H1 (cell line): ENCODE measurements around the gene AP1M2. TPM values are rescaled to one million over a fixed set of nuclear protein-coding genes. Genes with fewer than 3 reads are reported as not detected.

Source experiments
- polyA plus RNA-seq, 7 experiments: library from polyadenylated mRNA; depleted of rRNA in 3 of 7; stranded (reverse) in 5 of 7; unstranded in 2 of 7; fragments of >200 nt in 5 of 7; fragments of 200-250 nt in 2 of 7; gene quantifications; 1 replicate in 5 of 7; 2 replicates in 1 of 7; 4 replicates in 1 of 7; pipeline versions ENCODE4 v1.2.1 to v1.2.3, GENCODE V29; 2011 to 2013; ENCODE audit warnings: missing spikeins in 2 of 7, mixed read lengths in 2 of 7
- total RNA-seq: library from RNA; stranded (reverse); fragmentation: NEBNext Ultra II Directional; extraction: Animal tissue kit (Norgen Biotek cat#: 25700); gene quantifications from 2 replicates; pipeline ENCODE4 v1.2.1, GENCODE V29; 2021
- TF ChIP-seq, protein P1 (sequence below), 3 experiments: IDR thresholded peaks; 1 replicate in 2 of 3; 2 replicates in 1 of 3; pipeline versions ENCODE4 v1.5.1 to v1.6.1; 2011; ENCODE audit warnings: low read length in 3 of 3, mild to moderate bottlenecking in 3 of 3, inconsistent platforms in 2 of 3, low read depth in 1 of 3, moderate library complexity in 1 of 3; ENCODE audit not compliant: insufficient read depth in 1 of 3; ENCODE audit errors: control extremely low read depth in 1 of 3
- TF ChIP-seq, protein P2 (sequence below): IDR thresholded peaks from 2 replicates; pipeline ENCODE4 v1.6.1; 2011; ENCODE audit warnings: low read length, improper control_type of control experiment

The AP1M2 gene
- total and polyA plus RNA-seq, 2 of the 8 experiments (the other 6 are each of a cell fraction or from before 2014, with no cell fraction given) = 140 to 161 TPM

DNA sequence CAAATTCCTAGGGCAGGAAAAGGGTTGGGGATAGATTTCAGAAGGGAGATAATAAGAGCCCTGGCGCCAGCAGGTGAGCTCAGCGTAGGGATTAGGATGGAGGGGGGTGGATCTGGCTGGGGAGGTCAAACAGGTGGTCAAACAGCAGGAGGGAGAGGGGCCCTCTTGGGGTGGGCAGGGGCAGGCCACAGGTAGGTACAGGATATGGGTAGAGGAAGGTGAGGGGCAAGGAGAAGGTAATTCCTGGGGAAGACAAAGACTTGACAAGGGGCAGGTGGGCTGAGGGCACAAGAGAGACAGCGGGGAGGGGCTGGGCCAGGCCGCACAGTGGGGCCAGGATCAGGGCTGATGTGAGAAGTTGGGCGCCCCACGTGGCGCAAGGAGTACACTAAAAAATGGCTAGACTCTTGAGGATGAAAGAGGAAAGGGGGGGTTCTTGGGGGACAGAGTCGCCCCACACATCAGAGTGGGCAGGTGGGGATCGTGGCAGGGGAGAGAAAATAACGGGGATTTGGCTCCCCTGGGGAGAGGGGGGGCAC lies 22.0 kb downstream of the AP1M2 start (continued):
- TF ChIP-seq, protein P1, sequence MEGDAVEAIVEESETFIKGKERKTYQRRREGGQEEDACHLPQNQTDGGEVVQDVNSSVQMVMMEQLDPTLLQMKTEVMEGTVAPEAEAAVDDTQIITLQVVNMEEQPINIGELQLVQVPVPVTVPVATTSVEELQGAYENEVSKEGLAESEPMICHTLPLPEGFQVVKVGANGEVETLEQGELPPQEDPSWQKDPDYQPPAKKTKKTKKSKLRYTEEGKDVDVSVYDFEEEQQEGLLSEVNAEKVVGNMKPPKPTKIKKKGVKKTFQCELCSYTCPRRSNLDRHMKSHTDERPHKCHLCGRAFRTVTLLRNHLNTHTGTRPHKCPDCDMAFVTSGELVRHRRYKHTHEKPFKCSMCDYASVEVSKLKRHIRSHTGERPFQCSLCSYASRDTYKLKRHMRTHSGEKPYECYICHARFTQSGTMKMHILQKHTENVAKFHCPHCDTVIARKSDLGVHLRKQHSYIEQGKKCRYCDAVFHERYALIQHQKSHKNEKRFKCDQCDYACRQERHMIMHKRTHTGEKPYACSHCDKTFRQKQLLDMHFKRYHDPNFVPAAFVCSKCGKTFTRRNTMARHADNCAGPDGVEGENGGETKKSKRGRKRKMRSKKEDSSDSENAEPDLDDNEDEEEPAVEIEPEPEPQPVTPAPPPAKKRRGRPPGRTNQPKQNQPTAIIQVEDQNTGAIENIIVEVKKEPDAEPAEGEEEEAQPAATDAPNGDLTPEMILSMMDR (IDR thresholded peaks at IDR 0.05; ENCODE audit: control extremely low read depth in 1 of 3, insufficient read depth in 1 of 3, low read depth in 1 of 3, low read length in 3 of 3) = peak in 2 of 3 experiments; percentile 24 to 29; a peak in 3 of 4 replicates
- TF ChIP-seq, protein P2, sequence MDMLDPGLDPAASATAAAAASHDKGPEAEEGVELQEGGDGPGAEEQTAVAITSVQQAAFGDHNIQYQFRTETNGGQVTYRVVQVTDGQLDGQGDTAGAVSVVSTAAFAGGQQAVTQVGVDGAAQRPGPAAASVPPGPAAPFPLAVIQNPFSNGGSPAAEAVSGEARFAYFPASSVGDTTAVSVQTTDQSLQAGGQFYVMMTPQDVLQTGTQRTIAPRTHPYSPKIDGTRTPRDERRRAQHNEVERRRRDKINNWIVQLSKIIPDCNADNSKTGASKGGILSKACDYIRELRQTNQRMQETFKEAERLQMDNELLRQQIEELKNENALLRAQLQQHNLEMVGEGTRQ = no peak
